Omental fat pad (tissue), 4 donors: ENCODE measurements around the gene MSANTD2. TPM values are rescaled to one million over a fixed set of nuclear protein-coding genes. Genes with fewer than 3 reads are reported as not detected.
"Not testable (repeated sequence)": the region's sequence is repeated elsewhere in the genome, so short reads cannot be mapped to it uniquely, and the experiment has no call there.

Experiments
- ATAC-seq: fragments of 150-250 bp; one replicate; pipeline ENCODE4 v1.9.1; 2016; ENCODE audit warnings: mild to moderate bottlenecking, moderate library complexity; ENCODE audit not compliant: low FRiP score
- DNase-seq: peaks from one replicate; pipeline ENCODE4 v3.0.0-alpha.2; 2019; ENCODE audit warnings: low spot score
- total RNA-seq, 4 donors: library from RNA; depleted of rRNA; stranded (reverse); fragments of >200 nt; gene quantifications; one replicate each; pipeline ENCODE4 v1.1.0, GENCODE V29; 2016
- TF ChIP-seq, protein P1 (sequence below), 3 donors: fragments of 450-650 bp; IDR thresholded peaks; one replicate each; pipeline ENCODE4 v1.5.1; 2016 to 2017; ENCODE audit warnings: antibody characterized with exemption in 3 of 3, mild to moderate bottlenecking in 3 of 3, moderate library complexity in 2 of 3

The MSANTD2 gene
- total RNA-seq, 4 donors from 2014 or later: 12.9 to 27.1 (median 16.2) TPM

DNA sequence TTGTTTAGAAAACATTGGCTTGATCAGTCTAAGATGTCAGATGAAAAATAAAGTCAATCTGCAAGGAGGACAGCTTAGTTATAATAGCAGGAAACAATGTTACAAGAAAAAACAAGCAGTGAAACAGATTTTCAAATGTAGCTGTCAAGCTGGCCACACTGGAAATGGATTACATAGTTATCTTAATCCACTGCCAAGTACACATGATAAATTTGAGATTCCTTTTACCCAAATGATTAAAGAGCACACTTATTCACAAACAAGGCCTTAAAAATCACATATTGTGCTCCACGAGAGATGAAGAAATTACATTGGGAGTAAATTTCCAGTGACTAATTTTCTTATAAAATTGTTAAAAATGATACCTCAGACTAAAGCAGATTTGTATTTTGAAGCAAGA, 20.6 kb downstream of the MSANTD2 start:
- DNase-seq: no peak
- no peak for ATAC-seq
- TF ChIP-seq, protein P1, sequence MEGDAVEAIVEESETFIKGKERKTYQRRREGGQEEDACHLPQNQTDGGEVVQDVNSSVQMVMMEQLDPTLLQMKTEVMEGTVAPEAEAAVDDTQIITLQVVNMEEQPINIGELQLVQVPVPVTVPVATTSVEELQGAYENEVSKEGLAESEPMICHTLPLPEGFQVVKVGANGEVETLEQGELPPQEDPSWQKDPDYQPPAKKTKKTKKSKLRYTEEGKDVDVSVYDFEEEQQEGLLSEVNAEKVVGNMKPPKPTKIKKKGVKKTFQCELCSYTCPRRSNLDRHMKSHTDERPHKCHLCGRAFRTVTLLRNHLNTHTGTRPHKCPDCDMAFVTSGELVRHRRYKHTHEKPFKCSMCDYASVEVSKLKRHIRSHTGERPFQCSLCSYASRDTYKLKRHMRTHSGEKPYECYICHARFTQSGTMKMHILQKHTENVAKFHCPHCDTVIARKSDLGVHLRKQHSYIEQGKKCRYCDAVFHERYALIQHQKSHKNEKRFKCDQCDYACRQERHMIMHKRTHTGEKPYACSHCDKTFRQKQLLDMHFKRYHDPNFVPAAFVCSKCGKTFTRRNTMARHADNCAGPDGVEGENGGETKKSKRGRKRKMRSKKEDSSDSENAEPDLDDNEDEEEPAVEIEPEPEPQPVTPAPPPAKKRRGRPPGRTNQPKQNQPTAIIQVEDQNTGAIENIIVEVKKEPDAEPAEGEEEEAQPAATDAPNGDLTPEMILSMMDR (IDR thresholded peaks at IDR 0.05): no peak

DNA sequence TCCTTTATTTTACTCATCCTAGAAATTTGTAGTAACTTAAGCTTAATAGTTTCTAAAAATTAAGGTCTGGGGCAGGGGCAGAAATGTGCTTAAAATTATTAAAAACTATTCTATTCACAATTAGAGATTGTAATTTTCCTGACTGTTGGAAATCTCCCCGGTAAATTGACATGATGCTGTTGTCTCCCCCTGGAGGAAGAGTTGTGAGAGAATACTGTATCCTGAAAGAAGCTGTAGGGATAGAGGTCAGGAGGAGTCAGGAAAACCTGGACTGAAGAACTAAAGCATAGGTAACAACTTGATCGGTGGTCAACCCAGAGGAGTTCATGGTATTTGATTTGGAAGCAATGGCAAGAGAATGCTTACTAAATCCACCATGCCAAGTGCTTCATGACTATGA, 21.9 kb downstream of the MSANTD2 start:
- TF ChIP-seq, protein P1 (IDR thresholded peaks at IDR 0.05): no peak
- DNase-seq (no peak), ATAC-seq (no peak)

DNA sequence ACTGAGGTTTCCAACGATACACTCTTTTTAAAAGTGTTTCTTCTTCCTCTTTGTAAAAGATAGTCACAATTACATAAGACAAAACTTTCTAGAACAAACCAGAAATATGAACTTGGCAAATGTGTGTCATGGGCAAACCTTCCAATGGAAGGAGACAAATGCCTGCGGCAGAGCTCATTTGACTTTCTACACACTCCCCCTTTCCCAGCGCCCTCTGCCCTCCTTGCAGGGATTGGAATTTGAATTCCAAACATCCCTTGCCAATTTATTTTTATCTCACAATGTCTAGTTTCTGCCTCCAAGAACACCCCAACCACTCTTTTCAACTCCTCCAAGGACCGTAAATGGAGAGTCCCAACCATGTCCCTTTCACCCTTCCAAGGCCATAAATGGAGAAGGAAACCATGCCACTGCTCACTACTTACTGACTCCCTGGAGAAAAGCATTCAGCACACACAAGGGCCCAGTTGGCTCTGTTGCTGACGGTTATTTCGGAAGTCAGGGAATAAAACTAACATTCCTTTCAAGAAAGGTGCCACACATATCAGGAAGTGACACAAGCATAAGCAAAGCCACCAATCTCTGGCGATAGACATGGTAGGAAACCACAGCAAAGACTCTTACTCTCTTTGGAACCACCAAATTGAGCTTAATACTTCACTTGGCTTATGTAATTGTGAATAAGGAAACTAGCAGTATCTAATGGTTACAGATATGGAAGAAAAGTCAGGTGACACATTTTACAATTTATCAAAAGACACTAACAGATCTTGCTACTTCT, 23.2 kb downstream of the MSANTD2 start:
- no peak for ATAC-seq
- no peak for DNase-seq
- TF ChIP-seq, protein P1 (IDR thresholded peaks at IDR 0.05): no peak

DNA sequence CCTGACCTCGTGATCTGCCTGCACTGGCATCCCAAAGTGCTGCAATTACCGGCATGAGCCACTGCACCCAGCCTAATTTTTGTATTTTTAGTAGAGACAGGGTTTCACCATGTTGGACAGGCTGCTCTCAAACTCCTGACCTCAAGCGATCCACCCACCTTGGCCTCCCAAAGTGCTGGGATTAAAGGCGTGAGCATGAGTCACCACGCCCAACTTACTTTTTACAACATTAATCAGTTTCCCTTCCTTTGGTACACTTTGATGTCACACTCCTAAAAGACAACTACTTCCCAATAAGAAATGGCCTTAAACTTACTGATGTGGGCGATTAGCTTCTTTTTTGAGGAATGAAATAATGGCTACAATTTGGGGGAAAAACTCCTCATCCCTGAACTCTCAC, 29.2 kb downstream of the MSANTD2 start:
- DNase-seq, ATAC-seq: not testable (repeated sequence)

DNA sequence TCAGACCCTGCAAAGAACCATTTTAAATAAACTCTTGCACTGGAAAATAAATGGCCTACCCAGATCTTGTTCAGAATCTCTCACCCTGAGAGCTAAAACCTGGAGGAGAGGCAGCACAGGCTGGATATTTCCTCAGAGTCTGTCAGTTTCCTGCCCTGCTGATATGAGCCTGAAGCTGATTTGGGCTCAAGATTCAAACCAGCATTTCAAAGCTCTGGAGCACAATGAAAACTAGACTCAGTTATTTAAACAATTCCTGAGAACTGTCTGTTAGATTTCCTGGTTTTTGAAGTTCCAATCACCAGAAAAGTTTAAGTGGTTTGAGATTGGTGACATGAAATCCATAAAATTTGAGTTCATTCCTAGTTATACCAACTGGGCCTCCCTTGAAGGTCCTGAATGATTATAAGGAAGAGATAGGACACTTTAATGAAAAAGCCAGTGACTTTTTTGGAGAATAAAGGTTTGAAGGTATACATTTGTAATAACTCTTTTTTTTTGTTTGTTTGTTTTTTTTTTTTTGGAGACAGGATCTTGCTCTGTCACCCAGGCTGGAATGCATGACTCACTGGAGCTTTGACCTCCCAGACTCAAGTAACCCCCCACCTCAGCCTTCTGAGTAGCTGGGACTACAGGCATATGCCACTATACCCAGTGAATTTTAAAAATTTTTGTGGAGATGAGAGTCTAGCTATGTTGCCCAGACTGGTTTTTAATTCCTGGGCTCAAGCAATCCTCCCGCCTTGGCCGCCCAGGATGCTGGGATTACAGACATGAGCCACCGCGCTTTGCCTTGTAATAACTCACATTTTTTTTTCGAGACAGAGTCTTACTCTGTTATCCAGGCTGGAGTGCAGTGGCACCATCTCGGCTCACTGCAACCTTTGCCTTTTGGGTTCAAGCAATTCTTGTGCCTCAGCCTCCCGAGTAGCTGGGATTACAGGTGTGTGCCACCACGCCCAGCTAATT, 30.1 kb downstream of the MSANTD2 start:
- TF ChIP-seq, protein P1 (IDR thresholded peaks at IDR 0.05): no peak
- DNase-seq: no peak
- ATAC-seq: no peak

DNA sequence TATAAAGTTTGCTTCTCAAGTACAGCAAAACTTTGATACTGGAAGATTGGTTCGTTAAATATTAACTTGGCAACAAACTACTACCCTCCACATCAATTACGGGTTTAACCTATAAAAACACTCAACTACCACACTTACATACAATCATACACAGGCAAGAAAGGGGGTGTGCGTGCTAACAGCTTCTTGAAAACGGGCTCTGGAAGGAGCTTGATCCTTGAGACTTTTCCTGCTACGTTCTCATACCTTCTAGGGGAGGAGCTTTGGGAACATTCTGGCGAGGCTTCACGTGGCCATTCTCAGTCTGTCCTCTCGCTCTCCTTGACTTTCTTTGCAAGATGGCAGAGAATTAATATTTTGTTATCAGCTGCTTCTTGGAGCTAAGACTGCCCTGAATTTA, 31.3 kb downstream of the MSANTD2 start:
- ATAC-seq: no peak
- TF ChIP-seq, protein P1 (IDR thresholded peaks at IDR 0.05): no peak
- DNase-seq: no peak

DNA sequence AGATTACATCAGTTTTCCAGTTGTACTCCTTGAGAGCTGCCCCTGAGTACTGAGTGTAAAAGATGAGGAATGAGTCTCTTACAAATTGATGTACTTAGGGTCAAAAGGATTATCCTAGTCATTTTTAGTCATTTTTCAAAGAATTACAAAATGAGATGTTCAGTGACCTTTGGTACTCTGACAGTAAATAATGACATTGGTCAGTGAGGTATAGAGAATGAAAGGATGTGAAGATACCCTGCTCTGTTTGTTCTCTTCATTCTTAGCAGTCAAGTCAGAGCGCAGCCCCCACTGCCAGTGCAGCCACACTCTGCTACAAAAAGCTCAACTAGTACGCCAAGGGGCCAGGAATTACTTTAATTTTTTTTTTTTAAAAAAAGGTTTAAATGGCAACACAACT, 34.0 kb downstream of the MSANTD2 start:
- TF ChIP-seq, protein P1 (IDR thresholded peaks at IDR 0.05): no peak
- DNase-seq: no peak
- ATAC-seq: no peak
